ENCODE measurements around the gene TIAM1. TPM values are rescaled to one million over a fixed set of nuclear protein-coding genes. Genes with fewer than 3 reads are reported as not detected.

The TIAM1 gene
- total and polyA plus RNA-seq, 2 of the 8 experiments (the other 6 are each of a cell fraction or from before 2014, with no cell fraction given): 10.1 to 30.7 TPM

DNA sequence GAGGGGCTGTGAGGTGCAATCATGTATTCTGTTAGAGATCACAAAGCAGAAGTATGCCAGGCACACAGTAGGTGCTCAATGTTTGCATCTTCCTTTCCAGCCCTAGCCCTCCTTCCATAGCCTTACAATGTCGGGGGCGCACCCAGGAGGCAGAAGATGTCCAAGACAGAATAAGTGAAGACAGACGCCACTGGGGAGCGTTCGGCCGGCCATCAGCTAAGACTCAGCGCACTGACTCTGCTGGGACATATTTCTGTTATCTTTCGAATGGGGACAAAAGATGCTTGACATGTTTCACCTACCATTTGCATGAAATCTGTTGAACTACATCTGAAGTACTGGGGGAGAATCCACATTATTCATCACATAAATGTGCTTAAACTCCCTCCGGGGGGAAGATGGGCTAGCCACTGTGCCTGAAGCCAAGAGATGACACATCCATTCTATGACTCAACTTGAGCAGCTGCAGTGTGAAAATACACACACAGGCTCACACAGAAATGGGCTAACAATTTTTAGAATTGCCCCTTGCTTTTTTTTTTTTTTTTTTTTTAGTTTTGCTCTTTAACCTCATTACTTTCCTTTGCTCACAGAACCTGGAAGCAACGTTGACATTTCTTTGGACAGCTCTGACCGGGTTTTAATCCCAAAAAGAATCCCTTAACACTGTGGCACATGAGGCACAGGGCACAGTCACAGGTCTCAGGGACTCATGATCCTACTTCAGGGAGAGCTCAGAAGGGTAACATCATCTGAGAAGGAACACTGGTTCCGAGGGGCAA, 7.9 kb downstream of the TIAM1 start (continued):
- TF ChIP-seq CTBP2 (IDR thresholded peaks at IDR 0.05; ENCODE audit: borderline replicate concordance, insufficient read depth, insufficient read length, low read length) (no peak), SIRT6 (IDR thresholded peaks at IDR 0.05; ENCODE audit: low read length) (no peak), USF2 (IDR thresholded peaks at IDR 0.05; ENCODE audit: low read length) (no peak)
